Natural killer cell (primary cell): ENCODE data around the gene ZNF451. TPM values are rescaled to one million over a fixed set of nuclear protein-coding genes. Genes with fewer than 3 reads are reported as not detected.

Source experiments
- ATAC-seq, 3 donors: fragments of 150-1000 bp in 2 of 3; fragments of 200-7000 bp in 1 of 3; cut with Tn5 transposase; 1 replicate in 1 of 3; 2 replicates in 2 of 3; pipeline ENCODE4 v1.10.0; 2021; ENCODE audit warnings: mild to moderate bottlenecking in 2 of 3, moderate library complexity in 2 of 3
- DNase-seq, 2 donors: peaks; one replicate each; pipeline versions ENCODE4 v3.0.0 to v3.0.0-alpha.2; 2013 to 2021; ENCODE audit warnings: mixed read lengths in 1 of 2
- H3K27ac ChIP-seq: one replicate; pipeline ENCODE4 v1.5.1; 2013; ENCODE audit warnings: mild to moderate bottlenecking, low read length
- H3K27me3 ChIP-seq: one replicate; pipeline ENCODE4 v1.6.1; 2013; ENCODE audit warnings: low read length; ENCODE audit not compliant: control insufficient read depth, insufficient read depth
- H3K36me3 ChIP-seq: one replicate; pipeline ENCODE4 v1.6.1; 2013; ENCODE audit warnings: low read length; ENCODE audit not compliant: control insufficient read depth, insufficient read depth
- H3K4me1 ChIP-seq: one replicate; pipeline ENCODE4 v1.6.1; 2013; ENCODE audit warnings: low read length; ENCODE audit not compliant: control insufficient read depth, insufficient read depth
- H3K4me3 ChIP-seq: one replicate; pipeline ENCODE4 v1.5.1; 2013; ENCODE audit warnings: low read length
- H3K9me3 ChIP-seq: one replicate; pipeline ENCODE4 v1.6.1; 2013; ENCODE audit warnings: low read length; ENCODE audit not compliant: control insufficient read depth, insufficient read depth
- H3K27ac Mint-ChIP-seq, 2 donors: one replicate each; pipeline ENCODE4 v1.8.0; 2022; ENCODE audit warnings: mild to moderate bottlenecking in 2 of 2, mixed read lengths in 2 of 2, moderate library complexity in 1 of 2
- H3K27me3 Mint-ChIP-seq, 2 donors: one replicate each; pipeline ENCODE4 v1.8.0; 2022; ENCODE audit warnings: low read depth in 2 of 2, mixed read lengths in 2 of 2
- H3K36me3 Mint-ChIP-seq: one replicate; pipeline ENCODE4 v1.8.0; 2022; ENCODE audit warnings: mixed read lengths
- H3K4me1 Mint-ChIP-seq, 2 donors: one replicate each; pipeline ENCODE4 v1.8.0; 2022; ENCODE audit warnings: mixed read lengths in 2 of 2
- H3K4me3 Mint-ChIP-seq: one replicate; pipeline ENCODE4 v1.8.0; 2022; ENCODE audit warnings: mild to moderate bottlenecking, moderate library complexity, mixed read lengths
- H3K9me3 Mint-ChIP-seq, 2 donors: one replicate each; pipeline ENCODE4 v1.8.0; 2022; ENCODE audit warnings: mixed read lengths in 2 of 2
- CTCF ChIP-seq: fragments of 200-600 bp; IDR thresholded peaks from one replicate; pipeline ENCODE4 v1.8.0; 2022; ENCODE audit warnings: antibody characterized with exemption
- WGBS: methylation state at CpG from one replicate; pipeline ENCODE4 v1.1.7; 2013; ENCODE audit warnings: missing lambda C conversion rate; ENCODE audit not compliant: insufficient coverage; 5-methylcytosine and 5-hydroxymethylcytosine counted together
- intact Hi-C: fragments of 100-400 bp; cut with micrococcal nuclease; formaldehyde crosslinking; loops from one replicate; pipeline ENCODE4 v1.14.2; 2022
- total RNA-seq, 4 donors: library from RNA; stranded (reverse); fragments of 120-200 nt in 1 of 4; gene quantifications; one replicate each; pipeline versions ENCODE4 v1.2.3 to v1.2.4, GENCODE V29; 2013 to 2022

ZNF451 gene
- total RNA-seq, 3 donors from 2014 or later (not counting 1 experiment from before 2014, with no cell fraction given), result 121 to 131 (median 122) TPM

- Mint-ChIP-seq H3K4me1 (no peaks in the 10 kb centered on the region), H3K36me3 (no peaks in the 10 kb centered on the region), H3K9me3 (no peaks in the 10 kb centered on the region), H3K4me3 (no peak overlapping the region), H3K27ac (no peak overlapping the region), H3K27me3 (no peaks in the 10 kb centered on the region)
- DNase-seq (no peak), ATAC-seq (no peak)
- Histone ChIP-seq H3K4me3 (no peak overlapping the region), H3K9me3 (no peaks in the 10 kb centered on the region), H3K36me3 (no peaks in the 10 kb centered on the region), H3K27ac (no peak overlapping the region), H3K27me3 (no peaks in the 10 kb centered on the region), H3K4me1 (no peaks in the 10 kb centered on the region)
- TF ChIP-seq CTCF, result no peak
- intact Hi-C loops, result no loop called here
- 91% methylated on average over 5 of the region's 6 CpGs for WGBS
These were observed 109.1 kb downstream of the ZNF451 start for GRCh38 chr6:57198926-57199636.

- no peaks in the 10 kb centered on the region for H3K27me3 Mint-ChIP-seq
- no peak overlapping the region for H3K27ac Mint-ChIP-seq
- H3K27me3 ChIP-seq, result no peaks in the 10 kb centered on the region
- no peaks in the 10 kb centered on the region for H3K9me3 Mint-ChIP-seq
- 64% methylated on average over 1 of the region's 1 CpG for WGBS
- H3K27ac ChIP-seq, result no peak overlapping the region
- H3K36me3 ChIP-seq, result no peaks in the 10 kb centered on the region
- TF ChIP-seq CTCF, result no peak
- H3K4me1 ChIP-seq, result no peaks in the 10 kb centered on the region
- no peaks in the 10 kb centered on the region for H3K36me3 Mint-ChIP-seq
- ATAC-seq, result no peak
- no peaks in the 10 kb centered on the region for H3K4me1 Mint-ChIP-seq
- intact Hi-C loops, result no loop called here
- H3K9me3 ChIP-seq, result no peaks in the 10 kb centered on the region
- DNase-seq, result no peak
- H3K4me3 Mint-ChIP-seq, result no peak overlapping the region
- no peak overlapping the region for H3K4me3 ChIP-seq
These were observed 111.7 kb downstream of the ZNF451 start for GRCh38 chr6:57201718-57202117.

- Mint-ChIP-seq H3K27me3 (no peaks in the 10 kb centered on the region), H3K27ac (no peak overlapping the region), H3K4me3 (no peak overlapping the region), H3K9me3 (no peaks in the 10 kb centered on the region), H3K36me3 (no peaks in the 10 kb centered on the region), H3K4me1 (no peaks in the 10 kb centered on the region)
- no peak overlapping the region for H3K4me3 ChIP-seq
- no peak for ATAC-seq
- no peaks in the 10 kb centered on the region for H3K9me3 ChIP-seq
- H3K27me3 ChIP-seq, result no peaks in the 10 kb centered on the region
- no peak for TF ChIP-seq CTCF
- intact Hi-C loops, result no loop called here
- H3K36me3 ChIP-seq, result no peaks in the 10 kb centered on the region
- 82% methylated on average over 7 of the region's 7 CpGs for WGBS
- H3K27ac ChIP-seq, result no peak overlapping the region
- no peak for DNase-seq
- no peaks in the 10 kb centered on the region for H3K4me1 ChIP-seq
These were observed 115.8 kb downstream of the ZNF451 start for GRCh38 chr6:57205550-57206328.
